OCI-LY1 (cell line): ENCODE data around the gene GCK.

Source experiments
- H2AFZ ChIP-seq: fragments of 200-600 bp; sonication (generic), shearing (Covaris generic); 2 replicates; pipeline ENCODE4 v1.6.0; 2014; ENCODE audit warnings: antibody characterized with exemption, mild to moderate bottlenecking, low read length
- H3F3A ChIP-seq: fragments of 200-600 bp; sonication (generic), shearing (Covaris generic); 2 replicates; pipeline ENCODE4 v1.6.0; 2014; ENCODE audit warnings: mild to moderate bottlenecking, antibody characterized with exemption, low read length, moderate library complexity; ENCODE audit not compliant: insufficient read depth
- H3K27ac ChIP-seq: fragments of 200-600 bp; sonication (generic); 2 replicates; pipeline ENCODE4 v1.5.1; 2014; ENCODE audit warnings: low read length, mixed run types, mild to moderate bottlenecking, low read depth; ENCODE audit not compliant: poor library complexity, severe bottlenecking
- H3K27me3 ChIP-seq: fragments of 200-600 bp; sonication (generic); 2 replicates; pipeline ENCODE4 v1.6.0; 2014; ENCODE audit warnings: antibody characterized with exemption, mild to moderate bottlenecking, low read length, moderate library complexity; ENCODE audit not compliant: insufficient read depth
- H3K36me3 ChIP-seq: fragments of 200-600 bp; sonication (generic); 2 replicates; pipeline ENCODE4 v1.6.1; 2014; ENCODE audit warnings: mild to moderate bottlenecking, antibody characterized with exemption, low read length, moderate library complexity, mixed read lengths; ENCODE audit not compliant: insufficient read depth
- H3K4me1 ChIP-seq: fragments of 200-600 bp; sonication (generic); 2 replicates; pipeline ENCODE4 v1.5.1; 2014; ENCODE audit warnings: mild to moderate bottlenecking, low read length, moderate library complexity; ENCODE audit not compliant: insufficient read depth, severe bottlenecking
- H3K4me2 ChIP-seq: fragments of 200-600 bp; sonication (generic), shearing (Covaris generic); 2 replicates; pipeline ENCODE4 v1.6.1; 2014; ENCODE audit warnings: low read length
- H3K4me3 ChIP-seq: fragments of 200-600 bp; sonication (generic); 2 replicates; pipeline ENCODE4 v1.5.1; 2014; ENCODE audit warnings: low read length, low read depth, mild to moderate bottlenecking, mixed read lengths; ENCODE audit not compliant: poor library complexity, severe bottlenecking
- H3K79me2 ChIP-seq: fragments of 200-600 bp; shearing (Covaris generic); 2 replicates; pipeline ENCODE4 v1.6.1; 2016; ENCODE audit warnings: mixed run types, low read length, mixed read lengths; ENCODE audit not compliant: insufficient read depth
- H3K9ac ChIP-seq: fragments of 200-600 bp; sonication (generic), shearing (Covaris generic); 2 replicates; pipeline ENCODE4 v1.6.1; 2014; ENCODE audit warnings: mild to moderate bottlenecking, low read length, mixed read lengths
- H3K9me2 ChIP-seq: fragments of 200-600 bp; sonication (generic), shearing (Covaris generic); 2 replicates; pipeline ENCODE4 v1.6.1; 2014; ENCODE audit warnings: low read depth, mild to moderate bottlenecking, low read length, mixed read lengths
- H3K9me3 ChIP-seq: fragments of 200-600 bp; shearing (Covaris generic); 2 replicates; pipeline ENCODE4 v1.6.1; 2014; ENCODE audit warnings: low read length, mixed read lengths
- H4K20me1 ChIP-seq: fragments of 200-600 bp; sonication (generic), shearing (Covaris generic); 2 replicates; pipeline ENCODE4 v1.6.0; 2016; ENCODE audit warnings: mild to moderate bottlenecking, low read length; ENCODE audit not compliant: insufficient read depth
- EZH2 ChIP-seq: fragments of 200-600 bp; sonication (generic), shearing (Covaris generic); IDR thresholded peaks from 2 replicates; pipeline ENCODE4 v1.8.0; 2017; ENCODE audit warnings: borderline replicate concordance, mixed run types, mild to moderate bottlenecking, antibody characterized with exemption, low read length, moderate library complexity, mixed read lengths
- TF ChIP-seq, protein P1 (sequence below): fragments of 200-600 bp; sonication (generic), shearing (Covaris generic); IDR thresholded peaks from 2 replicates; pipeline ENCODE4 v1.5.1; 2017; ENCODE audit warnings: mild to moderate bottlenecking, antibody characterized with exemption, low read length, moderate library complexity, mixed read lengths

The GCK gene

DNA sequence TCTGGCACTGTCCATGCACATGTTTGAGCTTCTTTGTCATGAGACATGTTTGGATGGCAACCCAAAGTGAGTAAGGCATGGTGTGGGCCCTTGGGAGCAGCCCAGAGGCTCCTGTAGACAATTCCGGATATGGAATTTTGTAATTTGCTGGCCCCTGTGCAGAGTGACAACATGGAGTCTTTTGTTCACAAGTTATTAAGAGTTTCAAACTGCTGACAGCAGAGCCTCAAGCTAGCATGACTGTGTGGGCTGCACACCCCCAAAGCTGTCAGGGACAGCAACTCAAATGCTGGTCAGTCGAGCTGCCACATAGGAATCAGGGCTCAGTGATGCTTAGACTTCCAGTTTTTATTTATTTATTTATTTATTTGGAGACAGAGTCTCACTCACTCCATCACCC, 41.1 kb downstream of the GCK start:
- Histone ChIP-seq H3K9ac (no peak overlapping the region), H3K9me2 (no peaks in the 10 kb centered on the region), H3K27me3 (no peaks in the 10 kb centered on the region), H3F3A (no peaks in the 10 kb centered on the region), H3K9me3 (no peaks in the 10 kb centered on the region), H3K4me1 (no peaks in the 10 kb centered on the region), H4K20me1 (no peaks in the 10 kb centered on the region), H3K27ac (no peak overlapping the region), H3K79me2 (no peaks in the 10 kb centered on the region), H2AFZ (no peak overlapping the region), H3K4me2 (no peak overlapping the region), H3K4me3 (no peak overlapping the region), H3K36me3 (no peaks in the 10 kb centered on the region)
- TF ChIP-seq, protein P1, sequence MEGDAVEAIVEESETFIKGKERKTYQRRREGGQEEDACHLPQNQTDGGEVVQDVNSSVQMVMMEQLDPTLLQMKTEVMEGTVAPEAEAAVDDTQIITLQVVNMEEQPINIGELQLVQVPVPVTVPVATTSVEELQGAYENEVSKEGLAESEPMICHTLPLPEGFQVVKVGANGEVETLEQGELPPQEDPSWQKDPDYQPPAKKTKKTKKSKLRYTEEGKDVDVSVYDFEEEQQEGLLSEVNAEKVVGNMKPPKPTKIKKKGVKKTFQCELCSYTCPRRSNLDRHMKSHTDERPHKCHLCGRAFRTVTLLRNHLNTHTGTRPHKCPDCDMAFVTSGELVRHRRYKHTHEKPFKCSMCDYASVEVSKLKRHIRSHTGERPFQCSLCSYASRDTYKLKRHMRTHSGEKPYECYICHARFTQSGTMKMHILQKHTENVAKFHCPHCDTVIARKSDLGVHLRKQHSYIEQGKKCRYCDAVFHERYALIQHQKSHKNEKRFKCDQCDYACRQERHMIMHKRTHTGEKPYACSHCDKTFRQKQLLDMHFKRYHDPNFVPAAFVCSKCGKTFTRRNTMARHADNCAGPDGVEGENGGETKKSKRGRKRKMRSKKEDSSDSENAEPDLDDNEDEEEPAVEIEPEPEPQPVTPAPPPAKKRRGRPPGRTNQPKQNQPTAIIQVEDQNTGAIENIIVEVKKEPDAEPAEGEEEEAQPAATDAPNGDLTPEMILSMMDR, result no peak
- TF ChIP-seq EZH2, result no peak

DNA sequence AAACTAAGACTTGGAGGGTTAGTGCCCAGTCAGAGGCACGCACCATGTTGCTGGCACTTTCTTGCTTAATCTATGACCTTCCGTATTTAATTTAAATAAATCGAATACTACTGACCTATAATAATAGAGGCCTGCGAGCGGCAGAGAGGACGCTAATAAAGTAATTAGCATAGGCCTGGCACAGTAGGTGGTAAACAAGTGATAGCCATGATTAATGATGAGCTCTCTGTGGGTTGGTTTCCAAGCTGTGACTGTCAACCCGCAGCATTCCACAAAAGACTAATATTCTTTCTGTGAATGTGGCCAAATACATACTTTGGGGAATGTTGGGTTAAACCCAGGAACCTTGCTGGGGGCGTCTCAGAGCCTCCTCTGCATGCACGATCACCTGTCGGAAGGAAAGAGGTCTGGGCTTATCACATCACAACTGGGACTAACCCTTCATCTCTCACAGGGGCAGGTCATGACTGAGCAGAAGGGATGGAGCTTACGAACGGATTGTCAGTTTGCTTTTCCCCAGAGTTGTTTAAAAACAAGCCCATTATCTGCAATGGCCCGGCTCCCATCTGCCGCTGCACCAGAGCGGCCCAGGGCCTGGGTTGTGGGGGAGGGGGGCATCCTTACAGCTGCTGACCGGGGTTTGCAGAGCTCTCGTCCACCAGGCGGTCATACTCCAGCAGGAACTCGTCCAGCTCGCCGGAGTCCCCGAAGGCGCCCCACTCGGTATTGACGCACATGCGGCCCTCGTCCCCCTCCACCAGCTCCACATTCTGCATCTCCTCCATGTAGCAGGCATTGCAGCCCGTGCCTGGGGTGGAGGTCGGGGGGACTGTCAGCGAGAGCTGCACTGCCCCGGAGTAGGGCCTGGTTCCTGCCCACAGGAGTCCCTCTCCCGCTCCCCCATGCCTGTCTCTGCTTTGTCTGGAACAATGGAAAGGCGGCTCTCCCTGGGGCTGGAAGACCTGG, 41.9 kb downstream of the GCK start:
- no peak overlapping the region for H2AFZ ChIP-seq

DNA sequence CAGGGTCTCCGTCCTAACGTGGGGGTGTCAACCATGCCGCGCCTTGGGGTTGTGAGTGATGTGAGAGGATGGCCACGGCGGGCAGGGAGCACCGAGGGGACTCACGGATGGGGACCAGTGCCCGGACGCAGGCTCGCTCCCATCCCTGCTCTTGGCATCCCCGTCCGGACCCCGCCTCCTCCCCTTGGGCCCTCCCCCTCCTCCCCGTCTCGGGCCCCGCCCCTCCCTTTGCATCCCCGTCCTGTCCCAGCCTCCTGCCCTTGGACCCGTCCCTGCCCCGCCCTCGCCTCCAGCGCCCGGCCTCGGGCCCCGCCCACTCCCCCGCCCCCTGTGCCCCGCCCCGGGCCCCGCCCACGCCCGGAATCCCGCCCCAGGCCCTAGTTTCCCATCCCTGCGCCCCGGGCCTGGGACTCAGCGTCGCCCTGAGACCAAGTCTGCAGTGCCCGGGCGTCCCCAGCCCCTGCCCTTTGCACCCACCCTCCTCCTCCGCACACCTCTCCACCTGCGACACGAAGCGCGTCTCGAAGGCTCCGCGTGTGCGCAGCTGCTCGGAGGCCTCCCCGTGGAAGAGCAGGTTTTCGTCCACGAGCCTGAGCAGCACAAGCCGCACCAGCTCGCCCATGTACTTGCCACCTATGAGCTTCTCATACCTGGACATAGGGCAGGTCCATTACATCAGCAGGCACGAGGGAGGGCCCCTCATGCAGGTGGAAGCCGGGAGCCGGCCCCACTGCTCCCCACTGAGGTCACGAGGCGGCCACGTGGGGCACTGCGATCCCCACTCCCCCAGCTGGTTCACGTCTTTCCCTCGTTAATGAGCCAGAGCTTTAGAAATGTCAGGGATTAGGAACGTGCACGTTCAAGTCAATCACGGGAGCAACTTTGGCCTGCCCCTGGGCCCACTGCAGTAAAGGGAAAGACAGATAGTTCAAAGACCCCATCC, 43.0 kb downstream of the GCK start:
- Histone ChIP-seq H4K20me1 (no peaks in the 10 kb centered on the region), H3K36me3 (no peaks in the 10 kb centered on the region), H3K9ac (no peak overlapping the region), H3K79me2 (no peaks in the 10 kb centered on the region), H3K27ac (no peak overlapping the region), H3K9me3 (no peaks in the 10 kb centered on the region), H3F3A (no peaks in the 10 kb centered on the region), H3K9me2 (no peaks in the 10 kb centered on the region), H3K27me3 (no peaks in the 10 kb centered on the region), H2AFZ (no peak overlapping the region), H3K4me1 (no peaks in the 10 kb centered on the region), H3K4me2 (peak overlapping the region; percentile 48; the same call in 1 of the 2 replicates), H3K4me3 (peak overlapping the region; percentile 37)
- TF ChIP-seq, protein P1, result no peak
- no peak for TF ChIP-seq EZH2

More for the DNA sequence above, 41.9 kb downstream of the GCK start:
- Histone ChIP-seq H3K79me2 (no peaks in the 10 kb centered on the region), H3K27me3 (no peaks in the 10 kb centered on the region), H3K9me3 (no peaks in the 10 kb centered on the region), H3K27ac (no peak overlapping the region), H4K20me1 (no peaks in the 10 kb centered on the region), H3F3A (no peaks in the 10 kb centered on the region), H3K9ac (no peak overlapping the region), H3K9me2 (no peaks in the 10 kb centered on the region), H3K36me3 (no peaks in the 10 kb centered on the region), H3K4me1 (no peaks in the 10 kb centered on the region), H3K4me3 (no peak overlapping the region), H3K4me2 (no peak overlapping the region)
- TF ChIP-seq, protein P1, result no peak
- TF ChIP-seq EZH2, result no peak
